GM23248 (cell line): ENCODE results near the gene TUBB2A. TPM values are rescaled to one million over a fixed set of nuclear protein-coding genes. Genes with fewer than 3 reads are reported as not detected.
A peak's percentile ranks its signal among the peaks of the same experiment; 100 is the strongest.
"Not testable (repeated sequence)": the region's sequence is repeated elsewhere in the genome, so short reads cannot be mapped to it uniquely, and the experiment has no call there.

Experiments
- DNase-seq: peaks from one replicate; pipeline ENCODE4 v3.0.0-alpha.2; 2015
- H2AFZ ChIP-seq: fragments of 200-600 bp; sonication (generic); 2 replicates; pipeline ENCODE4 v1.6.1; 2016; ENCODE audit warnings: antibody characterized with exemption
- H3F3A ChIP-seq: fragments of 200-600 bp; sonication (generic); 2 replicates; pipeline ENCODE4 v1.6.1; 2016; ENCODE audit warnings: mild to moderate bottlenecking, antibody characterized with exemption, mixed run types; ENCODE audit not compliant: insufficient read depth
- H3K27ac ChIP-seq: fragments of 200-600 bp; sonication (generic); 2 replicates; pipeline ENCODE4 v1.5.1; 2016; ENCODE audit warnings: mild to moderate bottlenecking
- H3K27me3 ChIP-seq: fragments of 200-600 bp; sonication (generic); replicated peaks from 2 replicates; pipeline ENCODE4 v1.6.1; 2016; ENCODE audit warnings: mild to moderate bottlenecking; ENCODE audit not compliant: insufficient read depth
- H3K36me3 ChIP-seq: fragments of 200-600 bp; sonication (generic); 2 replicates; pipeline ENCODE4 v1.6.1; 2016; ENCODE audit warnings: low read depth, mild to moderate bottlenecking
- H3K4me1 ChIP-seq: fragments of 200-600 bp; sonication (generic); 2 replicates; pipeline ENCODE4 v1.6.1; 2016; ENCODE audit warnings: mild to moderate bottlenecking; ENCODE audit not compliant: insufficient read depth
- H3K4me2 ChIP-seq: fragments of 200-600 bp; sonication (generic); one replicate; pipeline ENCODE4 v1.6.1; 2016; ENCODE audit warnings: mild to moderate bottlenecking; ENCODE audit not compliant: unreplicated experiment
- H3K4me3 ChIP-seq: fragments of 200-600 bp; sonication (generic); 2 replicates; pipeline ENCODE4 v1.5.1; 2016; ENCODE audit warnings: mild to moderate bottlenecking
- H3K79me2 ChIP-seq: fragments of 200-600 bp; sonication (generic); 2 replicates; pipeline ENCODE4 v1.6.1; 2016; ENCODE audit warnings: mild to moderate bottlenecking; ENCODE audit not compliant: insufficient read depth
- H3K9ac ChIP-seq: fragments of 200-600 bp; sonication (generic); 2 replicates; pipeline ENCODE4 v1.6.1; 2016; ENCODE audit warnings: mild to moderate bottlenecking
- H3K9me2 ChIP-seq: fragments of 200-600 bp; sonication (generic); 2 replicates; pipeline ENCODE4 v1.6.1; 2016; ENCODE audit warnings: mixed run types, mild to moderate bottlenecking, moderate library complexity; ENCODE audit not compliant: insufficient read depth
- H3K9me3 ChIP-seq: fragments of 200-600 bp; sonication (generic); one replicate; pipeline ENCODE4 v1.6.1; 2017; ENCODE audit warnings: low read depth
- H4K20me1 ChIP-seq: fragments of 200-600 bp; sonication (generic); 2 replicates; pipeline ENCODE4 v1.6.0; 2016; ENCODE audit not compliant: insufficient read depth
- EZH2 ChIP-seq: fragments of 200-600 bp; sonication (generic); IDR thresholded peaks from 2 replicates; pipeline ENCODE4 v1.6.1; 2018; ENCODE audit warnings: antibody characterized with exemption, mild to moderate bottlenecking; ENCODE audit not compliant: insufficient read depth, poor library complexity, severe bottlenecking
- EZH2phosphoT487 ChIP-seq: fragments of 200-600 bp; sonication (generic); IDR thresholded peaks from 2 replicates; pipeline ENCODE4 v1.6.1; 2018; ENCODE audit warnings: antibody characterized with exemption, moderate library complexity, mild to moderate bottlenecking, low read depth; ENCODE audit not compliant: insufficient read depth
- WGBS, 2 experiments: methylation state at CpG; one replicate each; pipeline ENCODE4 v1.1.6; 2015 to 2017; ENCODE audit warnings: low lambda C conversion rate in 2 of 2, low coverage in 1 of 2; ENCODE audit errors: missing lambda C conversion rate in 2 of 2; 5-methylcytosine and 5-hydroxymethylcytosine counted together
- in situ Hi-C: fragments of 300-500 bp; cut with MboI; formaldehyde crosslinking; loops from 2 replicates; pipeline ENCODE4 v1.15.0; 2020
- polyA plus RNA-seq: library from polyadenylated mRNA; unstranded; fragments of >200 nt; fragmentation: Nextera tagmentation; extraction: Ambion mirVana; gene quantifications from 2 replicates; pipeline ENCODE4 v1.2.1, GENCODE V29; 2016
- total RNA-seq: library from RNA; depleted of rRNA; stranded (reverse); fragments of >200 nt; shearing (Covaris generic); gene quantifications from 2 replicates; pipeline ENCODE4 v1.2.3, GENCODE V29; 2014

The TUBB2A gene
- total and polyA plus RNA-seq, 2 experiments from 2014 or later: 163 to 190 TPM

- H3K4me3 ChIP-seq, H3K9ac ChIP-seq, DNase-seq, H3K4me2 ChIP-seq, H3K79me2 ChIP-seq, H3K27me3 ChIP-seq, H3K9me3 ChIP-seq, H3K27ac ChIP-seq, H3K36me3 ChIP-seq, H4K20me1 ChIP-seq, in situ Hi-C loops, H3K9me2 ChIP-seq, H2AFZ ChIP-seq: not testable (repeated sequence)
- peaks cover 14% of the 10 kb centered on the region for H3F3A ChIP-seq
- 81 to 88% methylated on average over 10 of the region's 10 CpGs for WGBS, 2 experiments
- peaks cover 19% of the 10 kb centered on the region for H3K4me1 ChIP-seq
These were observed 10.7 kb upstream of the TUBB2A start for GRCh38 chr6:3168046-3168445.

GRCh38 chr6:3166535-3167225, 9.3 kb upstream of the TUBB2A start:
- peaks cover 19% of the 10 kb centered on the region for H3K4me1 ChIP-seq
- H3K9ac ChIP-seq, H4K20me1 ChIP-seq, H3K4me3 ChIP-seq, DNase-seq, H3K4me2 ChIP-seq, H3K79me2 ChIP-seq, H3K9me3 ChIP-seq, H3K9me2 ChIP-seq, in situ Hi-C loops, H3K27me3 ChIP-seq, H3K36me3 ChIP-seq, H3K27ac ChIP-seq: not testable (repeated sequence)
- 90% methylated on average over 10 of the region's 10 CpGs for WGBS, 2 experiments
- H3F3A ChIP-seq: peaks cover 21% of the 10 kb centered on the region
- H2AFZ ChIP-seq: peak overlapping the region; percentile 10; the same call in 1 of the 2 replicates

DNA sequence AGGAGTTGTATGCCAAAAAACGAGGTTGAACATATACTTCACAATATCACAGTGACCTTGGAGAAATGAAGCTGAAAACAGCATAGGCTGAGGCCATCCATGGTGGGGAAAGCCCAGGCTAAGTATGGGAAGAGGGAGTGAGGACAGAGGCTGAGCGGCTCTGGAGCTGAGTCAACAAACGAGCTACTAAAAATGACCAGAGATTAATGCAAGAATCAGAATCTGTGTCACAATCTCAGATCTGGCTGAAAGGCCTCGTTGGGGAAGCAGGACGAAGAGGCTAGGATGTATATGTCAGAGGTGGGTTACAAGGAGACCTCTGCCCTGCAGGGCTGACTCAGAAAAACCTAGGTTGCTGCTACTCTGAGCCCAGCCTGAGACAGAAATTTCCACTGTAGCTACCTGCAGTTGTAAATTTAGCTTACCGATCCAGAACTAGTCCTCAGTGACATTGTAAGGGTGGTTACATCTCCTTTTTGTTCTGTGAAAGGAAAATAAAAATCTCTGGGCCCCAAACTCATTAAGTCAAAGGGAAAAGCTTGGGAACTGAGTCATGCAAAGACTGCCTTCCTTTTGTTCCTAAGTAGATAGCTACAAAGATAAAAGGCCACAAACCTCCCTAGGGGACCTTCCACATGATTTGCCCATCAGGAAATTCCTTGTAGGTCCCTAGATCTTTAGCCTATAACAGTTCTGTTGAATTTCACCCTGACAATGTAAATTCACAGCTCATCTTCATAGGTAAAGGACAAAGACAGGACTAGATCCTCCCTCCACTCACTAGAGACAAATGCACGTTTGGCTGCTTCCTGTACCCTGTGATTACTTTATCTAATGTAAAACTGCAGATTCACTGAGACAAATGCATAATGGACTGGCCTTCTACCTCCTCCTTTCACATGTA, 8.5 kb upstream of the TUBB2A start:
- H3K9ac ChIP-seq: no peak overlapping the region
- no peak overlapping the region for H3K4me3 ChIP-seq
- no peaks in the 10 kb centered on the region for H3K9me3 ChIP-seq
- no peaks in the 10 kb centered on the region for H3K9me2 ChIP-seq
- WGBS, 2 experiments: 47 to 51% methylated on average over 7 of the region's 7 CpGs
- no peaks in the 10 kb centered on the region for H4K20me1 ChIP-seq
- H3K27me3 ChIP-seq: no peaks in the 10 kb centered on the region
- H3K36me3 ChIP-seq: no peaks in the 10 kb centered on the region
- in situ Hi-C loops: no loop called here
- peak overlapping the region; percentile 61 for H3K27ac ChIP-seq
- H3K79me2 ChIP-seq: no peaks in the 10 kb centered on the region
- peaks cover 29% of the 10 kb centered on the region for H3F3A ChIP-seq
- DNase-seq: peak; percentile 73
- peak overlapping the region; percentile 23 for H3K4me2 ChIP-seq
- TF ChIP-seq EZH2 (no peak), EZH2phosphoT487 (no peak)
- H3K4me1 ChIP-seq: peaks cover 19% of the 10 kb centered on the region
- H2AFZ ChIP-seq: peak overlapping the region; percentile 10; the same call in 1 of the 2 replicates

DNA sequence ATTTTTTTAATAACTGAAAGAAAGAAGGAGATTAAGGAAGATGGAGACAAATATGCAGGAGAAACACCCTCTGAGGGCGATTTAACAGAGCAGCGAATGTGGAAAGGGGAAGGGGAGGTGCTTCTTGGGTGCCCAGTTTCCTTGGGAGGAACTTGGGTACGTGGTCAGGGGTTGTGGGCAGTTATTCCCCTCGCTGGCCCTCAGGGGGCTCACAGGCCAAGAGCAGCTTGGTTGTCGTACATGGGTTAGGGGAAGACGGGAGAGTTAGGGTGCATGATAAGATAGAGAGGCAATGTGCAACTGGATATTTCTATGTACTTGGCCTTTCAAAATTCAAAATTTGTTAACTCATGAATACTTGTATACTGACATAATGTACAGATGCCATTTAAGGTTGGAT, 7.0 kb upstream of the TUBB2A start:
- no peaks in the 10 kb centered on the region for H4K20me1 ChIP-seq
- H2AFZ ChIP-seq: no peak overlapping the region
- H3K4me2 ChIP-seq: no peak overlapping the region
- peaks cover 30% of the 10 kb centered on the region for H3F3A ChIP-seq
- H3K36me3 ChIP-seq: no peaks in the 10 kb centered on the region
- in situ Hi-C loops: no loop called here
- H3K27ac ChIP-seq: no peak overlapping the region
- no peak for DNase-seq
- no peaks in the 10 kb centered on the region for H3K9me2 ChIP-seq
- no peaks in the 10 kb centered on the region for H3K9me3 ChIP-seq
- H3K9ac ChIP-seq: no peak overlapping the region
- no peaks in the 10 kb centered on the region for H3K27me3 ChIP-seq
- WGBS, 2 experiments: 92 to 93% methylated on average over 6 of the region's 6 CpGs
- peaks cover 19% of the 10 kb centered on the region for H3K4me1 ChIP-seq
- no peak overlapping the region for H3K4me3 ChIP-seq
- H3K79me2 ChIP-seq: no peaks in the 10 kb centered on the region
- no peak for TF ChIP-seq EZH2
- TF ChIP-seq EZH2phosphoT487: no peak
